VCaP (cell line): ENCODE results near the gene IL10RA.
"Not testable (repeated sequence)": the region's sequence is repeated elsewhere in the genome, so short reads cannot be mapped to it uniquely, and the experiment has no call there.

Source experiments
- H3K27ac ChIP-seq: fragments of 450-650 bp; 2 replicates; pipeline ENCODE4 v1.5.1; 2017
- CTCF ChIP-seq: fragments of 450-650 bp; conservative IDR thresholded peaks from 2 replicates; pipeline ENCODE4 v1.5.1; 2017; ENCODE audit warnings: mild to moderate bottlenecking, moderate library complexity

Gene IL10RA

GRCh38 chr11:117969160-117969991, 16.8 kb upstream of the IL10RA start:
- TF ChIP-seq CTCF, result no peak
- H3K27ac ChIP-seq, result no peak overlapping the region

- TF ChIP-seq CTCF, result no peak
- no peak overlapping the region for H3K27ac ChIP-seq
These were observed 15.7 kb upstream of the IL10RA start for GRCh38 chr11:117970400-117971024.

GRCh38 chr11:117972044-117972443, 14.2 kb upstream of the IL10RA start:
- TF ChIP-seq CTCF, result no peak
- H3K27ac ChIP-seq, result peak overlapping the region; percentile 74

GRCh38 chr11:117972629-117973502, 13.3 kb upstream of the IL10RA start:
- no peak for TF ChIP-seq CTCF
- peak overlapping the region; percentile 74 for H3K27ac ChIP-seq

- no peak for TF ChIP-seq CTCF
- peak overlapping the region; percentile 74 for H3K27ac ChIP-seq
These were observed 12.7 kb upstream of the IL10RA start for GRCh38 chr11:117973503-117973860.

GRCh38 chr11:117976445-117976844, 9.7 kb upstream of the IL10RA start:
- no peak for TF ChIP-seq CTCF
- H3K27ac ChIP-seq, result no peak overlapping the region

DNA sequence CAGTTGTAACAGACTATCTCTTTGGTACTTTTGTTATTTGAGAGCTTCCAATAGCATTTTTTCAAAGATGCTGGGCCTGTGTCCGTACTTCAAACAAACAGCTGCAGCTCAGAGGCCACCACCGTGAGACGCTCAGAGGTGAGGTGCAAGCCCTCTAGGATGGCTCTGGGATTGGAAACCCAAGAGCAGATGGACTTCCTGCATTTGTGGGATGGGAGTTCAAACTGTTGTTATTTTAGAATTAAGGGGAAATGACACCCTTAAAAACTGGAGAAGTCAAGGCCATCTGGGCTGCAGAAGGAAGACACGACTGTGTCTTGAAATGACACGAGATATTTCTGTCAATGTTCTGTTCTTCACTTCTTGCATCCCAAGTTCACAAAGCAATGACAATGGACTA, 9.2 kb upstream of the IL10RA start:
- no peak for TF ChIP-seq CTCF

DNA sequence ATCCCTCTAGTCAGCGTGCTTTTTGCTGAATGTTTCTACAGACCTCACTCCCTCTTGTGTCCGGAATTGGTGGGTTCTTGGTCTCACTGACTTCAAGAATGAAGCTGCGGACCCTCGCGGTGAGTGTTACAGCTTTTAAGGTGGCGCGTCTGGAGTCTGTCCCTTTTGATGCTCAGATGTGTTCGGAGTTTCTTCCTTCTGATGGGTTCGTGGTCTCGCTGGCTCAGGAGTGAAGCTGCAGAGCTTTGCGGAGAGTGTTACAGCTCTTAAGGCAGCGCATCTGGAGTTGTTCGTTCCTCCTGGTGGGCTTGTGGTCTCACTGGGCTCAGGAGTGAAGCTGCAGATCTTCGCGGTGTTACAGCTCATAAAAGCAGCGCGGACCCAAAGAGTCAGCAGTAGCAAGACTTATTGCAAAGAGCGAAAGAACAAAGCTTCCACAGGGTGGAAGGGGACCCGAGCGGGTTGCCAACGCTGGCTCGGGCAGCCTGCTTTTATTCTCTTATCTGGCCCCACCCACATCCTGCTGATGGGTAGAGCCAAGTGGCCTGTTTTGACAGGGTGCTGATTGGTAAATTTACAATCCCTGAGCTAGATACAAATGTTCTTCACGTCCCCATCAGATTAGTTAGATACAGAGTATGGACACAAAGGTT, 8.5 kb upstream of the IL10RA start:
- not testable (repeated sequence) for H3K27ac ChIP-seq

More for the DNA sequence above, 9.2 kb upstream of the IL10RA start:
- no peak overlapping the region for H3K27ac ChIP-seq

GRCh38 chr11:117978291-117978910, 7.8 kb upstream of the IL10RA start:
- not testable (repeated sequence) for H3K27ac ChIP-seq
